Stimulated activated effector memory CD8-positive, alpha-beta T cell treated with anti-CD3 and anti-CD28 coated beads, Interleukin-12 subunit alpha, Interleukin-12 subunit beta, amount 100 ng/mL, for 72 hours (primary cell): ENCODE data around the gene RPP38.

ENCODE experiments used
- ATAC-seq: fragments of 150-1000 bp; cut with Tn5 transposase; 2 replicates; pipeline ENCODE4 v1.10.0; 2021
- DNase-seq, 2 donors: peaks; one replicate each; pipeline ENCODE4 v3.0.0; 2021 to 2022; ENCODE audit warnings: low spot score in 2 of 2
- H3K27ac Mint-ChIP-seq: one replicate; pipeline ENCODE4 v1.8.0; 2022; ENCODE audit warnings: mild to moderate bottlenecking, mixed read lengths
- H3K36me3 Mint-ChIP-seq: one replicate; pipeline ENCODE4 v1.8.0; 2022; ENCODE audit warnings: mild to moderate bottlenecking, mixed read lengths
- H3K4me1 Mint-ChIP-seq: one replicate; pipeline ENCODE4 v1.8.0; 2022; ENCODE audit warnings: mixed read lengths
- H3K4me3 Mint-ChIP-seq: one replicate; pipeline ENCODE4 v1.8.0; 2022; ENCODE audit warnings: mild to moderate bottlenecking, mixed read lengths
- H3K9me3 Mint-ChIP-seq: one replicate; pipeline ENCODE4 v1.8.0; 2022; ENCODE audit warnings: mixed read lengths

RPP38 gene

GRCh38 chr10:15131330-15131729 is 34.2 kb downstream of the RPP38 start:
- H3K36me3 Mint-ChIP-seq, result peaks cover 87% of the 10 kb centered on the region

GRCh38 chr10:15136129-15137035 is 39.2 kb downstream of the RPP38 start:
- Mint-ChIP-seq H3K36me3 (peaks cover 61% of the 10 kb centered on the region), H3K9me3 (no peaks in the 10 kb centered on the region), H3K4me1 (peaks cover 5% of the 10 kb centered on the region), H3K27ac (peak overlapping the region; percentile 86), H3K4me3 (no peak overlapping the region)
- ATAC-seq (no peak), DNase-seq (no peak)

More at GRCh38 chr10:15131330-15131729, 34.2 kb downstream of the RPP38 start:
- DNase-seq (no peak), ATAC-seq (no peak)
- Mint-ChIP-seq H3K4me3 (no peak overlapping the region), H3K27ac (peak overlapping the region; percentile 50), H3K4me1 (no peaks in the 10 kb centered on the region), H3K9me3 (no peaks in the 10 kb centered on the region)

- H3K4me3 Mint-ChIP-seq, result no peak overlapping the region
- no peak for ATAC-seq
Observed at GRCh38 chr10:15137036-15137359, 39.8 kb downstream of the RPP38 start.

GRCh38 chr10:15137636-15138035 is 40.5 kb downstream of the RPP38 start:
- Mint-ChIP-seq H3K4me3 (no peak overlapping the region), H3K27ac (peak overlapping the region; percentile 86), H3K9me3 (no peaks in the 10 kb centered on the region), H3K36me3 (peaks cover 51% of the 10 kb centered on the region), H3K4me1 (peaks cover 15% of the 10 kb centered on the region)
- ATAC-seq (no peak), DNase-seq (no peak)

More at GRCh38 chr10:15137036-15137359, 39.8 kb downstream of the RPP38 start:
- Mint-ChIP-seq H3K36me3 (peaks cover 58% of the 10 kb centered on the region), H3K4me1 (peaks cover 11% of the 10 kb centered on the region), H3K9me3 (no peaks in the 10 kb centered on the region), H3K27ac (peak overlapping the region; percentile 86)
- no peak for DNase-seq

GRCh38 chr10:15140698-15141097 is 43.5 kb downstream of the RPP38 start:
- no peak overlapping the region for H3K4me3 Mint-ChIP-seq
- ATAC-seq (no peak), DNase-seq (no peak)
- H3K9me3 Mint-ChIP-seq, result no peaks in the 10 kb centered on the region
- H3K36me3 Mint-ChIP-seq, result peaks cover 22% of the 10 kb centered on the region
- H3K4me1 Mint-ChIP-seq, result peaks cover 23% of the 10 kb centered on the region
- H3K27ac Mint-ChIP-seq, result peak overlapping the region; percentile 38

- Mint-ChIP-seq H3K27ac (peak overlapping the region; percentile 45), H3K9me3 (no peaks in the 10 kb centered on the region), H3K4me3 (peak overlapping the region; percentile 19), H3K36me3 (peaks cover 22% of the 10 kb centered on the region), H3K4me1 (peaks cover 30% of the 10 kb centered on the region)
- ATAC-seq, result no peak
- DNase-seq, result no peak
Observed at GRCh38 chr10:15141136-15142054, 44.2 kb downstream of the RPP38 start.

GRCh38 chr10:15144788-15145187 is 47.6 kb downstream of the RPP38 start:
- H3K9me3 Mint-ChIP-seq, result no peaks in the 10 kb centered on the region
- H3K4me3 Mint-ChIP-seq, result no peak overlapping the region
- DNase-seq (no peak), ATAC-seq (no peak)
- peaks cover 9% of the 10 kb centered on the region for H3K36me3 Mint-ChIP-seq
- no peak overlapping the region for H3K27ac Mint-ChIP-seq
- peaks cover 34% of the 10 kb centered on the region for H3K4me1 Mint-ChIP-seq

GRCh38 chr10:15146366-15146765 is 49.2 kb downstream of the RPP38 start:
- ATAC-seq, result no peak
- Mint-ChIP-seq H3K9me3 (no peaks in the 10 kb centered on the region), H3K27ac (no peak overlapping the region), H3K36me3 (peaks cover 3% of the 10 kb centered on the region), H3K4me1 (peaks cover 29% of the 10 kb centered on the region), H3K4me3 (no peak overlapping the region)
- no peak for DNase-seq

GRCh38 chr10:15147594-15148392 is 50.6 kb downstream of the RPP38 start:
- no peaks in the 10 kb centered on the region for H3K9me3 Mint-ChIP-seq
- no peak overlapping the region for H3K27ac Mint-ChIP-seq
- ATAC-seq (no peak), DNase-seq (no peak)
- peaks cover 29% of the 10 kb centered on the region for H3K4me1 Mint-ChIP-seq
- H3K36me3 Mint-ChIP-seq, result no peaks in the 10 kb centered on the region
- no peak overlapping the region for H3K4me3 Mint-ChIP-seq

- H3K4me3 Mint-ChIP-seq, result no peak overlapping the region
- DNase-seq, result no peak
- peaks cover 31% of the 10 kb centered on the region for H3K4me1 Mint-ChIP-seq
- H3K36me3 Mint-ChIP-seq, result no peaks in the 10 kb centered on the region
- no peak for ATAC-seq
- no peak overlapping the region for H3K27ac Mint-ChIP-seq
- no peaks in the 10 kb centered on the region for H3K9me3 Mint-ChIP-seq
Observed at GRCh38 chr10:15149042-15149771, 52.1 kb downstream of the RPP38 start.

- ATAC-seq (no peak), DNase-seq (no peak)
- H3K27ac Mint-ChIP-seq, result no peak overlapping the region
- no peaks in the 10 kb centered on the region for H3K9me3 Mint-ChIP-seq
- peaks cover 29% of the 10 kb centered on the region for H3K4me1 Mint-ChIP-seq
- H3K36me3 Mint-ChIP-seq, result no peaks in the 10 kb centered on the region
- no peak overlapping the region for H3K4me3 Mint-ChIP-seq
Observed at GRCh38 chr10:15150563-15150962, 53.4 kb downstream of the RPP38 start.

GRCh38 chr10:15152556-15152955 is 55.4 kb downstream of the RPP38 start:
- Mint-ChIP-seq H3K4me3 (no peak overlapping the region), H3K27ac (peak overlapping the region; percentile 33), H3K36me3 (no peaks in the 10 kb centered on the region), H3K9me3 (no peaks in the 10 kb centered on the region), H3K4me1 (peaks cover 25% of the 10 kb centered on the region)
- ATAC-seq (no peak), DNase-seq (no peak)
